Urinary bladder (tissue), 4 donors: ENCODE results near the gene NRIP3. TPM values are rescaled to one million over a fixed set of nuclear protein-coding genes. Genes with fewer than 3 reads are reported as not detected.
"Not testable (repeated sequence)": the region's sequence is repeated elsewhere in the genome, so short reads cannot be mapped to it uniquely, and the experiment has no call there.

Source experiments
- DNase-seq: peaks from one replicate; pipeline ENCODE4 v3.0.0-alpha.2; 2015; ENCODE audit errors: extremely low spot score
- H3K27ac ChIP-seq: one replicate; pipeline ENCODE4 v1.5.1; 2013; ENCODE audit warnings: low read depth, mild to moderate bottlenecking, moderate library complexity
- H3K36me3 ChIP-seq: one replicate; pipeline ENCODE4 v1.6.1; 2013; ENCODE audit warnings: mild to moderate bottlenecking, moderate library complexity; ENCODE audit not compliant: insufficient read depth
- H3K4me1 ChIP-seq: one replicate; pipeline ENCODE4 v1.6.1; 2013; ENCODE audit warnings: mild to moderate bottlenecking, moderate library complexity; ENCODE audit not compliant: insufficient read depth
- H3K4me3 ChIP-seq: one replicate; pipeline ENCODE4 v1.5.1; 2013; ENCODE audit warnings: low read depth, low read length
- WGBS: extraction: QIAGEN DNeasy Blood & Tissue Kit; methylation state at CpG from one replicate; pipeline ENCODE4 v1.1.7; 2013; 5-methylcytosine and 5-hydroxymethylcytosine counted together
- polyA plus RNA-seq: library from polyadenylated mRNA; stranded (reverse); fragments of 200-250 nt; gene quantifications from one replicate; pipeline ENCODE4 v1.2.3, GENCODE V29; 2013
- total RNA-seq: library from RNA; depleted of rRNA; stranded (reverse); fragments of >200 nt; gene quantifications from one replicate; pipeline ENCODE4 v1.2.3, GENCODE V29; 2014
- donor health status: healthy with polysubstance abuse.
- donor health status: healthy.

The NRIP3 gene
- total and polyA plus RNA-seq, 2 donors, result 2.1 to 3.1 TPM

- Histone ChIP-seq H3K4me1 (peaks cover 7% of the 10 kb centered on the region), H3K4me3 (no peak overlapping the region), H3K27ac (no peak overlapping the region), H3K36me3 (no peaks in the 10 kb centered on the region)
- 73% methylated on average over 3 of the region's 3 CpGs for WGBS
- no peak for DNase-seq
Measured at GRCh38 chr11:9008011-9008550, 4.3 kb upstream of the NRIP3 start.

- no peak for DNase-seq
- Histone ChIP-seq H3K36me3 (no peaks in the 10 kb centered on the region), H3K27ac (no peak overlapping the region), H3K4me1 (peaks cover 8% of the 10 kb centered on the region), H3K4me3 (no peak overlapping the region)
- WGBS, result 80% methylated on average over 4 of the region's 4 CpGs
Measured at GRCh38 chr11:9005087-9005486, 1.3 kb upstream of the NRIP3 start.

- DNase-seq, result no peak
- Histone ChIP-seq H3K27ac (no peak overlapping the region), H3K4me3 (peak overlapping the region; percentile 40), H3K4me1 (peaks cover 8% of the 10 kb centered on the region), H3K36me3 (no peaks in the 10 kb centered on the region)
- WGBS, result 8% methylated on average over 69 of the region's 69 CpGs
Measured at GRCh38 chr11:9004183-9004926, 554 bp upstream of the NRIP3 start.

GRCh38 chr11:9002920-9003572 lies 755 bp downstream of the NRIP3 start:
- Histone ChIP-seq H3K27ac (no peak overlapping the region), H3K36me3 (no peaks in the 10 kb centered on the region), H3K4me1 (peaks cover 8% of the 10 kb centered on the region), H3K4me3 (peak overlapping the region; percentile 40)
- 18% methylated on average over 8 of the region's 8 CpGs for WGBS
- no peak for DNase-seq

- WGBS, result 81% methylated on average over 6 of the region's 6 CpGs
- H3K4me3 ChIP-seq, result no peak overlapping the region
- H3K4me1 ChIP-seq, result peaks cover 8% of the 10 kb centered on the region
- no peak overlapping the region for H3K27ac ChIP-seq
- DNase-seq, result no peak
- peaks cover 2% of the 10 kb centered on the region for H3K36me3 ChIP-seq
Measured at GRCh38 chr11:9001736-9002135, 2.1 kb downstream of the NRIP3 start.

GRCh38 chr11:8998017-8998416 lies 5.8 kb downstream of the NRIP3 start:
- peaks cover 2% of the 10 kb centered on the region for H3K36me3 ChIP-seq
- 90% methylated on average over 2 of the region's 2 CpGs for WGBS
- no peak for DNase-seq
- no peak overlapping the region for H3K27ac ChIP-seq
- H3K4me1 ChIP-seq, result no peaks in the 10 kb centered on the region
- H3K4me3 ChIP-seq, result no peak overlapping the region

GRCh38 chr11:8997451-8997850 lies 6.3 kb downstream of the NRIP3 start:
- no peak for DNase-seq
- Histone ChIP-seq H3K4me3 (no peak overlapping the region), H3K36me3 (peaks cover 2% of the 10 kb centered on the region), H3K27ac (no peak overlapping the region), H3K4me1 (no peaks in the 10 kb centered on the region)
- WGBS, result 90% methylated on average over 3 of the region's 3 CpGs

- Histone ChIP-seq H3K27ac (no peak overlapping the region), H3K4me1 (no peaks in the 10 kb centered on the region), H3K4me3 (no peak overlapping the region), H3K36me3 (no peaks in the 10 kb centered on the region)
- 78% methylated on average over 1 of the region's 1 CpG for WGBS
- no peak for DNase-seq
Measured at GRCh38 chr11:8989453-8989852, 14.3 kb downstream of the NRIP3 start.

GRCh38 chr11:8988329-8989234 lies 15.2 kb downstream of the NRIP3 start:
- Histone ChIP-seq H3K4me1 (no peaks in the 10 kb centered on the region), H3K4me3 (no peak overlapping the region), H3K36me3 (no peaks in the 10 kb centered on the region), H3K27ac (no peak overlapping the region)
- 76% methylated on average over 3 of the region's 3 CpGs for WGBS
- no peak for DNase-seq

GRCh38 chr11:8987446-8987845 lies 16.4 kb downstream of the NRIP3 start:
- Histone ChIP-seq H3K36me3 (no peaks in the 10 kb centered on the region), H3K4me3 (no peak overlapping the region), H3K4me1 (no peaks in the 10 kb centered on the region), H3K27ac (no peak overlapping the region)
- 87% methylated on average over 2 of the region's 2 CpGs for WGBS
- DNase-seq, result no peak

- H3K36me3 ChIP-seq, result not testable (repeated sequence)
Measured at GRCh38 chr11:8986772-8987171, 17.0 kb downstream of the NRIP3 start.

GRCh38 chr11:8985462-8985861 lies 18.3 kb downstream of the NRIP3 start:
- no peak for DNase-seq
- no peaks in the 10 kb centered on the region for H3K36me3 ChIP-seq
- 96% methylated on average over 5 of the region's 5 CpGs for WGBS
- H3K4me3 ChIP-seq, result no peak overlapping the region
- H3K4me1 ChIP-seq, result no peaks in the 10 kb centered on the region
- H3K27ac ChIP-seq, result no peak overlapping the region

More at GRCh38 chr11:8986772-8987171, 17.0 kb downstream of the NRIP3 start:
- not testable (repeated sequence) for H3K27ac ChIP-seq, H3K4me1 ChIP-seq, H3K4me3 ChIP-seq, DNase-seq
- 98% methylated on average over 6 of the region's 6 CpGs for WGBS

- DNase-seq, result no peak
- Histone ChIP-seq H3K4me1 (no peaks in the 10 kb centered on the region), H3K27ac (no peak overlapping the region), H3K4me3 (no peak overlapping the region), H3K36me3 (no peaks in the 10 kb centered on the region)
- 93% methylated on average over 2 of the region's 2 CpGs for WGBS
Measured at GRCh38 chr11:8983552-8983951, 20.2 kb downstream of the NRIP3 start.
